HEK293 (cell line): ENCODE measurements around the gene TIMM44.

Experiments
- CTCF ChIA-PET: fragments of 350-600 bp; formaldehyde crosslinking; extraction: SDS; loops from one replicate; lab custom pipeline; 2021; ENCODE audit warnings: antibody characterized with exemption; lab: Yijun Ruan, JAX
- POLR2A ChIA-PET: fragments of 300-600 bp; formaldehyde crosslinking; extraction: SDS; loops from one replicate; lab custom pipeline; 2020; ENCODE audit warnings: antibody characterized with exemption, inconsistent platforms; lab: Yijun Ruan, JAX
- H3K27ac ChIP-seq: fragments of 200-500 bp; sonication (Bioruptor generic); 2 replicates; pipeline ENCODE4 v1.5.1; 2014; ENCODE audit warnings: low read depth, low read length, control low read depth, inconsistent platforms; ENCODE audit errors: extremely low read depth
- H3K36me3 ChIP-seq, 2 experiments: fragments of 200-500 bp in 1 of 2; sonication (Bioruptor generic) in 1 of 2; 1 replicate in 1 of 2; 2 replicates in 1 of 2; pipeline ENCODE4 v1.5.1; 2014 to 2017; ENCODE audit warnings: inconsistent platforms in 2 of 2, low read length in 2 of 2; ENCODE audit not compliant: control insufficient read depth in 2 of 2, insufficient read depth in 1 of 2
- H3K4me1 ChIP-seq: fragments of 200-500 bp; sonication (Bioruptor generic); 2 replicates; pipeline ENCODE4 v1.5.1; 2014; ENCODE audit warnings: mild to moderate bottlenecking, low read length, inconsistent platforms; ENCODE audit not compliant: control insufficient read depth, insufficient read depth
- H3K4me3 ChIP-seq: 2 replicates; pipeline ENCODE4 v1.5.1; 2011; ENCODE audit warnings: low read depth, mild to moderate bottlenecking, control low read depth, low read length, moderate library complexity
- H3K9me3 ChIP-seq: fragments of 200-500 bp; sonication (Bioruptor generic); 2 replicates; pipeline ENCODE4 v1.5.1; 2014; ENCODE audit warnings: low read depth, low read length, inconsistent platforms; ENCODE audit not compliant: control insufficient read depth, insufficient read depth
- ATF2 ChIP-seq: fragments of 450-650 bp; formaldehyde crosslinking; IDR thresholded peaks from 2 replicates; pipeline ENCODE4 v1.5.1; 2016; ENCODE audit warnings: missing biosample characterization, missing genetic modification characterization, low read depth
- FEZF1 ChIP-seq: fragments of 450-650 bp; formaldehyde crosslinking; IDR thresholded peaks from 2 replicates; pipeline ENCODE4 v1.5.1; 2016; ENCODE audit warnings: missing biosample characterization, missing genetic modification characterization
- GLI2 ChIP-seq: fragments of 450-650 bp; formaldehyde crosslinking; IDR thresholded peaks from 2 replicates; pipeline ENCODE4; 2017; ENCODE audit warnings: missing biosample characterization, missing genetic modification characterization, low read depth, borderline replicate concordance
- GLIS1 ChIP-seq: fragments of 450-650 bp; formaldehyde crosslinking; IDR thresholded peaks from 2 replicates; pipeline ENCODE4 v1.5.1; 2016; ENCODE audit warnings: missing biosample characterization, missing genetic modification characterization
- KLF1 ChIP-seq: fragments of 450-650 bp; formaldehyde crosslinking; IDR thresholded peaks from 2 replicates; pipeline ENCODE4 v1.5.1; 2016; ENCODE audit warnings: missing biosample characterization, missing genetic modification characterization
- KLF10 ChIP-seq: fragments of 450-650 bp; IDR thresholded peaks from 2 replicates; pipeline ENCODE4 v1.5.1; 2018; ENCODE audit warnings: missing biosample characterization, mild to moderate bottlenecking, missing genetic modification characterization
- KLF9 ChIP-seq: fragments of 450-650 bp; formaldehyde crosslinking; IDR thresholded peaks from 2 replicates; pipeline ENCODE4 v1.5.1; 2016; ENCODE audit warnings: missing biosample characterization, missing genetic modification characterization, low read depth
- OVOL3 ChIP-seq: fragments of 450-650 bp; formaldehyde crosslinking; IDR thresholded peaks from 2 replicates; pipeline ENCODE4 v1.5.1; 2016; ENCODE audit warnings: missing biosample characterization, missing genetic modification characterization
- ZEB2 ChIP-seq: fragments of 450-650 bp; formaldehyde crosslinking; IDR thresholded peaks from 2 replicates; pipeline ENCODE4 v1.5.1; 2016; ENCODE audit warnings: missing biosample characterization, missing genetic modification characterization
- ZNF121 ChIP-seq: fragments of 450-650 bp; formaldehyde crosslinking; IDR thresholded peaks from 2 replicates; pipeline ENCODE4 v1.5.1; 2016; ENCODE audit warnings: missing biosample characterization, missing genetic modification characterization
- ZNF169 ChIP-seq: fragments of 450-650 bp; formaldehyde crosslinking; IDR thresholded peaks from 2 replicates; pipeline ENCODE4 v1.5.1; 2016; ENCODE audit warnings: missing biosample characterization, missing genetic modification characterization
- ZNF19 ChIP-seq: fragments of 450-650 bp; formaldehyde crosslinking; IDR thresholded peaks from 2 replicates; pipeline ENCODE4; 2016; ENCODE audit warnings: missing biosample characterization, missing genetic modification characterization, low read depth
- ZNF211 ChIP-seq: fragments of 450-650 bp; formaldehyde crosslinking; IDR thresholded peaks from 2 replicates; pipeline ENCODE4 v1.5.1; 2016; ENCODE audit warnings: low read depth, missing biosample characterization, missing genetic modification characterization
- ZNF239 ChIP-seq: fragments of 450-650 bp; formaldehyde crosslinking; IDR thresholded peaks from 2 replicates; pipeline ENCODE4 v1.5.1; 2016; ENCODE audit warnings: missing biosample characterization, missing genetic modification characterization
- ZNF335 ChIP-seq: fragments of 450-650 bp; formaldehyde crosslinking; conservative IDR thresholded peaks from 2 replicates; pipeline ENCODE4 v1.5.1; 2016; ENCODE audit warnings: missing biosample characterization, missing genetic modification characterization
- ZNF366 ChIP-seq: fragments of 450-650 bp; formaldehyde crosslinking; conservative IDR thresholded peaks from 2 replicates; pipeline ENCODE4 v1.5.1; 2016; ENCODE audit warnings: missing biosample characterization, missing genetic modification characterization
- ZNF548 ChIP-seq: fragments of 450-650 bp; formaldehyde crosslinking; IDR thresholded peaks from 2 replicates; pipeline ENCODE4 v1.5.1; 2016; ENCODE audit warnings: missing biosample characterization, missing genetic modification characterization
- ZNF549 ChIP-seq: fragments of 450-650 bp; IDR thresholded peaks from 2 replicates; pipeline ENCODE4 v1.5.1; 2018; ENCODE audit warnings: missing biosample characterization, missing genetic modification characterization, mild to moderate bottlenecking, inconsistent platforms, moderate library complexity
- ZNF580 ChIP-seq: fragments of 450-650 bp; formaldehyde crosslinking; IDR thresholded peaks from 2 replicates; pipeline ENCODE4 v1.5.1; 2016; ENCODE audit warnings: missing biosample characterization, missing genetic modification characterization
- ZNF664 ChIP-seq: fragments of 450-650 bp; formaldehyde crosslinking; IDR thresholded peaks from 2 replicates; pipeline ENCODE4 v1.5.1; 2016; ENCODE audit warnings: missing biosample characterization, missing genetic modification characterization
- ZNF670 ChIP-seq: fragments of 450-650 bp; formaldehyde crosslinking; IDR thresholded peaks from 2 replicates; pipeline ENCODE4 v1.5.1; 2016; ENCODE audit warnings: missing biosample characterization, missing genetic modification characterization, low read depth
- ZNF677 ChIP-seq: fragments of 450-650 bp; IDR thresholded peaks from 2 replicates; pipeline ENCODE4 v1.5.0; 2018; ENCODE audit warnings: missing biosample characterization, mild to moderate bottlenecking, missing genetic modification characterization, moderate library complexity
- ZNF776 ChIP-seq: fragments of 450-650 bp; formaldehyde crosslinking; IDR thresholded peaks from 2 replicates; pipeline ENCODE4 v1.5.0; 2017; ENCODE audit warnings: missing biosample characterization, missing genetic modification characterization, borderline replicate concordance
- ZNF830 ChIP-seq: fragments of 450-650 bp; IDR thresholded peaks from 2 replicates; pipeline ENCODE4 v1.5.0; 2018; ENCODE audit warnings: missing biosample characterization, missing genetic modification characterization, low read depth, mild to moderate bottlenecking, moderate library complexity
- ZNF837 ChIP-seq: fragments of 450-650 bp; formaldehyde crosslinking; IDR thresholded peaks from 2 replicates; pipeline ENCODE4 v1.5.1; 2016; ENCODE audit warnings: missing biosample characterization, missing genetic modification characterization
- TF ChIP-seq, protein P1 (sequence below): fragments of 450-650 bp; formaldehyde crosslinking; IDR thresholded peaks from 2 replicates; pipeline ENCODE4 v1.5.1; 2016; ENCODE audit warnings: missing biosample characterization, missing genetic modification characterization, borderline replicate concordance
- TF ChIP-seq, protein P2 (sequence below): fragments of 450-650 bp; formaldehyde crosslinking; IDR thresholded peaks from 2 replicates; pipeline ENCODE4; 2016; ENCODE audit warnings: missing biosample characterization, missing genetic modification characterization
- TF ChIP-seq, protein P3 (sequence below): fragments of 450-650 bp; formaldehyde crosslinking; IDR thresholded peaks from 2 replicates; pipeline ENCODE4 v1.5.1; 2016; ENCODE audit warnings: missing biosample characterization, missing genetic modification characterization

TIMM44 gene

GRCh38 chr19:7925171-7925851 is 18.2 kb downstream of the TIMM44 start:
- Histone ChIP-seq H3K27ac (peak overlapping the region; percentile 48; the same call in 1 of the 2 replicates), H3K36me3 (peaks cover 3 to 27% of the 10 kb centered on the region in 2 experiments; a peak in 2 of 3 replicates), H3K4me1 (peaks cover 20% of the 10 kb centered on the region), H3K4me3 (peak overlapping the region; percentile 30), H3K9me3 (no peaks in the 10 kb centered on the region)
- POLR2A ChIA-PET = no interaction called here
- CTCF ChIA-PET = interaction anchor here (2.2 kb wide), 1 partner anchor 19 kb away, joined by 11 read pairs; the partner anchor contains the start of gene TIMM44
- TF ChIP-seq OVOL3 (tag by site-specific recombination) (no peak), ZNF549 (tag by site-specific recombination) (no peak), ZNF776 (tag by site-specific recombination) (no peak), ZNF121 (tag by site-specific recombination) (no peak), ZNF335 (no peak; the same call in 1 of the 2 replicates), ZNF169 (tag by site-specific recombination) (no peak), ATF2 (tag by site-specific recombination) (no peak), ZNF830 (tag by site-specific recombination) (no peak), ZNF239 (tag by site-specific recombination) (no peak), GLIS1 (peak; percentile 44; the same call in 1 of the 2 replicates), ZNF677 (0 out of 2 replicates have a peak, but pooled peaks have one; percentile 23), ZNF837 (tag by site-specific recombination) (no peak), KLF10 (tag by site-specific recombination) (peak; percentile 78), ZNF366 (tag by site-specific recombination) (no peak), ZEB2 (tag by site-specific recombination) (0 out of 2 replicates have a peak, but pooled peaks have one; percentile 26), ZNF664 (tag by site-specific recombination) (no peak), ZNF19 (no peak), ZNF548 (tag by site-specific recombination) (no peak), FEZF1 (tag by site-specific recombination) (no peak), KLF9 (tag by site-specific recombination) (peak; percentile 22; the same call in 1 of the 2 replicates), ZNF211 (tag by site-specific recombination) (no peak), GLI2 (tag by site-specific recombination) (no peak), ZNF670 (tag by site-specific recombination) (no peak), ZNF580 (tag by site-specific recombination) (no peak), KLF1 (tag by site-specific recombination) (0 out of 2 replicates have a peak, but pooled peaks have one; percentile 12)
- TF ChIP-seq, protein P1, sequence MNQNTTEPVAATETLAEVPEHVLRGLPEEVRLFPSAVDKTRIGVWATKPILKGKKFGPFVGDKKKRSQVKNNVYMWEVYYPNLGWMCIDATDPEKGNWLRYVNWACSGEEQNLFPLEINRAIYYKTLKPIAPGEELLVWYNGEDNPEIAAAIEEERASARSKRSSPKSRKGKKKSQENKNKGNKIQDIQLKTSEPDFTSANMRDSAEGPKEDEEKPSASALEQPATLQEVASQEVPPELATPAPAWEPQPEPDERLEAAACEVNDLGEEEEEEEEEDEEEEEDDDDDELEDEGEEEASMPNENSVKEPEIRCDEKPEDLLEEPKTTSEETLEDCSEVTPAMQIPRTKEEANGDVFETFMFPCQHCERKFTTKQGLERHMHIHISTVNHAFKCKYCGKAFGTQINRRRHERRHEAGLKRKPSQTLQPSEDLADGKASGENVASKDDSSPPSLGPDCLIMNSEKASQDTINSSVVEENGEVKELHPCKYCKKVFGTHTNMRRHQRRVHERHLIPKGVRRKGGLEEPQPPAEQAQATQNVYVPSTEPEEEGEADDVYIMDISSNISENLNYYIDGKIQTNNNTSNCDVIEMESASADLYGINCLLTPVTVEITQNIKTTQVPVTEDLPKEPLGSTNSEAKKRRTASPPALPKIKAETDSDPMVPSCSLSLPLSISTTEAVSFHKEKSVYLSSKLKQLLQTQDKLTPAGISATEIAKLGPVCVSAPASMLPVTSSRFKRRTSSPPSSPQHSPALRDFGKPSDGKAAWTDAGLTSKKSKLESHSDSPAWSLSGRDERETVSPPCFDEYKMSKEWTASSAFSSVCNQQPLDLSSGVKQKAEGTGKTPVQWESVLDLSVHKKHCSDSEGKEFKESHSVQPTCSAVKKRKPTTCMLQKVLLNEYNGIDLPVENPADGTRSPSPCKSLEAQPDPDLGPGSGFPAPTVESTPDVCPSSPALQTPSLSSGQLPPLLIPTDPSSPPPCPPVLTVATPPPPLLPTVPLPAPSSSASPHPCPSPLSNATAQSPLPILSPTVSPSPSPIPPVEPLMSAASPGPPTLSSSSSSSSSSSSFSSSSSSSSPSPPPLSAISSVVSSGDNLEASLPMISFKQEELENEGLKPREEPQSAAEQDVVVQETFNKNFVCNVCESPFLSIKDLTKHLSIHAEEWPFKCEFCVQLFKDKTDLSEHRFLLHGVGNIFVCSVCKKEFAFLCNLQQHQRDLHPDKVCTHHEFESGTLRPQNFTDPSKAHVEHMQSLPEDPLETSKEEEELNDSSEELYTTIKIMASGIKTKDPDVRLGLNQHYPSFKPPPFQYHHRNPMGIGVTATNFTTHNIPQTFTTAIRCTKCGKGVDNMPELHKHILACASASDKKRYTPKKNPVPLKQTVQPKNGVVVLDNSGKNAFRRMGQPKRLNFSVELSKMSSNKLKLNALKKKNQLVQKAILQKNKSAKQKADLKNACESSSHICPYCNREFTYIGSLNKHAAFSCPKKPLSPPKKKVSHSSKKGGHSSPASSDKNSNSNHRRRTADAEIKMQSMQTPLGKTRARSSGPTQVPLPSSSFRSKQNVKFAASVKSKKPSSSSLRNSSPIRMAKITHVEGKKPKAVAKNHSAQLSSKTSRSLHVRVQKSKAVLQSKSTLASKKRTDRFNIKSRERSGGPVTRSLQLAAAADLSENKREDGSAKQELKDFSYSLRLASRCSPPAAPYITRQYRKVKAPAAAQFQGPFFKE (tag by site-specific recombination) = no peak
- TF ChIP-seq, protein P2, sequence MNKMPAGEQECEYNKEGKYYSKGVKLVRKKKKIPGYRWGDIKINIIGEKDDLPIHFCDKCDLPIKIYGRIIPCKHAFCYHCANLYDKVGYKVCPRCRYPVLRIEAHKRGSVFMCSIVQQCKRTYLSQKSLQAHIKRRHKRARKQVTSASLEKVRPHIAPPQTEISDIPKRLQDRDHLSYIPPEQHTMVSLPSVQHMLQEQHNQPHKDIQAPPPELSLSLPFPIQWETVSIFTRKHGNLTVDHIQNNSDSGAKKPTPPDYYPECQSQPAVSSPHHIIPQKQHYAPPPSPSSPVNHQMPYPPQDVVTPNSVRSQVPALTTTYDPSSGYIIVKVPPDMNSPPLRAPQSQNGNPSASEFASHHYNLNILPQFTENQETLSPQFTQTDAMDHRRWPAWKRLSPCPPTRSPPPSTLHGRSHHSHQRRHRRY = no peak
- TF ChIP-seq, protein P3, sequence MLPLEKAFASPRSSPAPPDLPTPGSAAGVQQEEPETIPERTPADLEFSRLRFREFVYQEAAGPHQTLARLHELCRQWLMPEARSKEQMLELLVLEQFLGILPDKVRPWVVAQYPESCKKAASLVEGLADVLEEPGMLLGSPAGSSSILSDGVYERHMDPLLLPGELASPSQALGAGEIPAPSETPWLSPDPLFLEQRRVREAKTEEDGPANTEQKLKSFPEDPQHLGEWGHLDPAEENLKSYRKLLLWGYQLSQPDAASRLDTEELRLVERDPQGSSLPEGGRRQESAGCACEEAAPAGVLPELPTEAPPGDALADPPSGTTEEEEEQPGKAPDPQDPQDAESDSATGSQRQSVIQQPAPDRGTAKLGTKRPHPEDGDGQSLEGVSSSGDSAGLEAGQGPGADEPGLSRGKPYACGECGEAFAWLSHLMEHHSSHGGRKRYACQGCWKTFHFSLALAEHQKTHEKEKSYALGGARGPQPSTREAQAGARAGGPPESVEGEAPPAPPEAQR (tag by site-specific recombination) = no peak
